ENCODE measurements around the gene PCID2. TPM values are rescaled to one million over a fixed set of nuclear protein-coding genes. Genes with fewer than 3 reads are reported as not detected.

Gene PCID2
- total RNA-seq, 1 donor from 2014 or later, result 36.0 TPM

DNA sequence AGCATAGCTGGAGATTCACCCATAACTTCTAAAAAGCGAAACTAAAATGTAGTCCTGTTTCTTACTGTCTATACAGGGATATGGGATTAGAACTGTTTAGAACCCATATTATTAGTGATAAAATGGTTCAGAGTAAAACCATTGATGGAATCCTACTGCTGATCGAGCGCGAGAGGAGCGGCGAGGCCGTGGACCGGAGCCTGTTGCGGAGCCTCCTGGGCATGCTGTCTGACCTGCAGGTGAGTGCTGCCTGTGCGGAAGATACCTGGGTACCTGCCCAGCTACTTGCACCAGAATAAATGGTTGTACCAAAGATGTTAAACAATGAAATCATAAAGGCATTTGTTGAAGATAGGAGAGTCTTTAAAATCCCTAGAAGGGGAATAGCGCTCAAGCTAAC lies 24.6 kb upstream of the PCID2 start:
- H3K27ac ChIP-seq (ENCODE audit: low read depth, low read length), result no peak overlapping the region
- H3K36me3 ChIP-seq (ENCODE audit: control insufficient read depth in 3 of 3, insufficient read depth in 3 of 3, low read length in 3 of 3), result peaks cover 46 to 63% (median 59%) of the 10 kb centered on the region in 3 donors
- H3K4me1 ChIP-seq (ENCODE audit: control insufficient read depth in 3 of 3, insufficient read depth in 3 of 3, low read length in 3 of 3), result no peaks in the 10 kb centered on the region
- H3K27me3 ChIP-seq (ENCODE audit: control insufficient read depth in 3 of 3, insufficient read depth in 3 of 3, low read length in 3 of 3), result no peaks in the 10 kb centered on the region
- H3K4me3 ChIP-seq (ENCODE audit: low read length in 3 of 3), result no peak overlapping the region
- no peaks in the 10 kb centered on the region for H3K9me3 ChIP-seq (ENCODE audit: control insufficient read depth in 3 of 3, low read length in 3 of 3)
- H3K9ac ChIP-seq (ENCODE audit: low read depth in 1 of 3, low read length in 3 of 3), result no peak overlapping the region

DNA sequence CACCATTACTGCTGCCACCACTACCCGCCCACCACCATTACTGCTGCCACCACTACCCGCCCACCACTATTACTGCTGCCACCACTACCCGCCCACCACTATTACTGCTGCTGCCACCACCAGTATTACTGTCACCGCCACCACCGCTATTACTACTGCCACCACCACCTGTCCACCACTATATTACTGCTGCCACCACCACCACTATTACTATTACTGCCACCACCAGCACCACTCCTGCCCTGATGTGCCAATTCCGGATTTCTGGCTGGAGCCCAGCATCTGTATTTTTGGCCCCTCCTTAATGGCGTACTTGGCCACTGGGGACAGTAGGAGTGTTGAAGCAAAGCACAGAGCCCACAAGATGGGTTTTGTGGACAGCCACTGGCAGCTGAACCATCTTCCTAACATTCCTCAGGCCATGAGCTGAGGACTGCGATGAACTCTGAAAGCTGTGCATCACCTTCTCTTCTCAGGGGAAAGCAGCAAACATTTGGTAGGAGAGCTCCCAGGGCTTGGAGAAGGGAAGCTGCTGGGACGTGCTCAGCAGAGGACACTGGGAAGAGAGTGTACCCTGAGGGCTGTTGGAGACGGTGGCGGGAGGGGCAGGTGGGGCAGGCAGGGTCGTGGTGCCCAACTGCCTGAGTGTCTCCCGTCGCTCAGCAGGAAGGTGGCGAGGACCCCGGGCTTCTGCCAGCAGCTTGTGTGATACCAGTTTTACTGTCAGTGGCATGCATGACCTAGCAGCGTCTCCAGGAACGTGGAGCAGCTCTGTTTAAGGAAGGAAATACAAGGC lies 23.9 kb upstream of the PCID2 start:
- H3K9me3 ChIP-seq (ENCODE audit: control insufficient read depth in 3 of 3, low read length in 3 of 3), result no peaks in the 10 kb centered on the region
- no peak overlapping the region for H3K9ac ChIP-seq (ENCODE audit: low read depth in 1 of 3, low read length in 3 of 3)
- peaks cover 50 to 64% (median 60%) of the 10 kb centered on the region in 3 donors for H3K36me3 ChIP-seq (ENCODE audit: control insufficient read depth in 3 of 3, insufficient read depth in 3 of 3, low read length in 3 of 3)
- H3K4me1 ChIP-seq (ENCODE audit: control insufficient read depth in 3 of 3, insufficient read depth in 3 of 3, low read length in 3 of 3), result no peaks in the 10 kb centered on the region
- H3K27me3 ChIP-seq (ENCODE audit: control insufficient read depth in 3 of 3, insufficient read depth in 3 of 3, low read length in 3 of 3), result no peaks in the 10 kb centered on the region
- H3K4me3 ChIP-seq (ENCODE audit: low read length in 3 of 3), result no peak overlapping the region
- no peak overlapping the region for H3K27ac ChIP-seq (ENCODE audit: low read depth, low read length)

DNA sequence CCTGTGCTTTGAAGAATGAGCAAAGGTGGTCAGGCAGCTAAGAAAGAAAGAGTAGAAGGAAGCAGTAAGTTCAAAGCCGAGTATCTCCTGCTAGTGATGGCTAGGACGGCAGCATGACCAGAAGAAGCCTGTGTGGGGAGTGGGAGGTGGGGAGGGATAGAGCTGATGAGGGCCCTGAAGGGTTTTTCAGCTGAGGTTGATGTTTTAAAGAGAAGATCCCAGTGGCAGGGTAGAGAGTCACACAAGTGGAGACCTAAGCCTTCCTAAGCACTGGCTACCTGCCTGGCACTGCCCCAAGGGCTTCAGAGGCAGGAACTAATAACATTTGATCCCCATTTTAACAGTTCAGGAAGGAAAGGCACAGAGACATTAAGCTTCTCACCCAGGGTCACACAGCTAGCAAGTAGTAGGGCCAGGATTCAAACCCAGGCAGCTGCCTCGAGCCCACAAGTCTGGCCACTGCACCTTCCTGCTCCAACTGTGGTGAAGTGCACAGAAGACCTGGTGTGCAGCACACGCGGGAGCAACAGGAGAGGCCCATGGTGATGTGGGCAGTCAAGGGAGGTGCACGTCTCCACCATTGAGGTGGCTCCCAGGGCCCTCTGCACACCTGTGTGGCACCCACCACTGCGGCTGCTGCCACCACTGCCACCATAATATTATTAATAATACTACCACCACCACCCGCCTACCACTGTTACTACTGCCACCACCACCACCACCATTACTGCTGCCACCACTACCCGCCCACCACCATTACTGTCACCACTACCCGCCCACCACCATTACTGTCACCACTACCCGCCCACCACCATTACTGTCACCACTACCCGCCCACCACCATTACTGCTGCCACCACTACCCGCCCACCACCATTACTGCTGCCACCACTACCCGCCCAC lies 23.1 kb upstream of the PCID2 start:
- Histone ChIP-seq H3K9me3 (ENCODE audit: control insufficient read depth in 3 of 3, low read length in 3 of 3) (no peaks in the 10 kb centered on the region), H3K4me3 (ENCODE audit: low read length in 3 of 3) (no peak overlapping the region), H3K27ac (ENCODE audit: low read depth, low read length) (no peak overlapping the region), H3K27me3 (ENCODE audit: control insufficient read depth in 3 of 3, insufficient read depth in 3 of 3, low read length in 3 of 3) (no peaks in the 10 kb centered on the region), H3K4me1 (ENCODE audit: control insufficient read depth in 3 of 3, insufficient read depth in 3 of 3, low read length in 3 of 3) (no peaks in the 10 kb centered on the region), H3K36me3 (ENCODE audit: control insufficient read depth in 3 of 3, insufficient read depth in 3 of 3, low read length in 3 of 3) (peaks cover 51 to 66% (median 58%) of the 10 kb centered on the region in 3 donors), H3K9ac (ENCODE audit: low read depth in 1 of 3, low read length in 3 of 3) (no peak overlapping the region)

DNA sequence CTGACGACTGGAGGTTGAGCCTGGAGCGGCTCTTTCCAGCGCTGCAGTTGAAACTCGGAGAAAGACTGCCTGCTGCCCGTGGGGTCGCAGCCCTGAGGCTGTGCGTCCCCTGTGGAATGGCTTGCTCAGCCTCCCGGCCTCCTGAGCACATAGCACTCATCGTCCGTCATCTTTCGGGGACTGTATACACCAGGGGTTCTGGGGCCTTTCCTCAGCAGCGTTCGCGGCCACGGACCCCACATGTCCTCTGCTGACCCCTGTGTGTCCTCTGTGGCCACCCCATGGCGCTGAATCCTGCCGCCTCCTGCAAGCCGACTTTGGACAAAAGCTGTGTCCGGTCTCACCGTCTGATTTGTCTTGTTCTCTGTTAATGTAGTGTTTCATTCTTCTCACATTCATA lies 21.3 kb upstream of the PCID2 start:
- Histone ChIP-seq H3K4me1 (ENCODE audit: control insufficient read depth in 3 of 3, insufficient read depth in 3 of 3, low read length in 3 of 3) (no peaks in the 10 kb centered on the region), H3K9ac (ENCODE audit: low read depth in 1 of 3, low read length in 3 of 3) (no peak overlapping the region), H3K4me3 (ENCODE audit: low read length in 3 of 3) (no peak overlapping the region), H3K9me3 (ENCODE audit: control insufficient read depth in 3 of 3, low read length in 3 of 3) (no peaks in the 10 kb centered on the region), H3K27me3 (ENCODE audit: control insufficient read depth in 3 of 3, insufficient read depth in 3 of 3, low read length in 3 of 3) (no peaks in the 10 kb centered on the region), H3K27ac (ENCODE audit: low read depth, low read length) (no peak overlapping the region), H3K36me3 (ENCODE audit: control insufficient read depth in 3 of 3, insufficient read depth in 3 of 3, low read length in 3 of 3) (peaks cover 61 to 70% (median 61%) of the 10 kb centered on the region in 3 donors)

DNA sequence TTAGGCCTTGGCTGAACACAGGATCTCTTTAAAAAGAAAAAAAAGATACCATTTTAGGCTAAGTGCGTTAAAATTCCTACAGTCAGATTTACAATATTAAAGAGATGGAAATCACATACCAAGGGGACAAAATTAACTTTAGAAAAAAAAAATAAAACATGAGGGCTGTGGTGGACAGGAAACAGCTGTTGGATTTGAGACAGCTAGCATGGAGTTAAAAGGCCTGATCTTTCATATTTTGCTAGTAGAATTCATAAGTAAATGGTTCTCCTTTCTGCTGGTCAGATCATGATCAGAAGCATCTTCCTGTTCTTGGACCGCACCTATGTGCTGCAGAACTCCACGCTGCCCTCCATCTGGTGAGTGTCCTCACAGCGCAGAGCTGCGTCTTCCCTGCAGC lies 20.7 kb upstream of the PCID2 start:
- no peak overlapping the region for H3K9ac ChIP-seq (ENCODE audit: low read depth in 1 of 3, low read length in 3 of 3)
- peaks cover 58 to 71% (median 61%) of the 10 kb centered on the region in 3 donors for H3K36me3 ChIP-seq (ENCODE audit: control insufficient read depth in 3 of 3, insufficient read depth in 3 of 3, low read length in 3 of 3)
- H3K27ac ChIP-seq (ENCODE audit: low read depth, low read length), result no peak overlapping the region
- H3K27me3 ChIP-seq (ENCODE audit: control insufficient read depth in 3 of 3, insufficient read depth in 3 of 3, low read length in 3 of 3), result no peaks in the 10 kb centered on the region
- no peaks in the 10 kb centered on the region for H3K4me1 ChIP-seq (ENCODE audit: control insufficient read depth in 3 of 3, insufficient read depth in 3 of 3, low read length in 3 of 3)
- no peak overlapping the region for H3K4me3 ChIP-seq (ENCODE audit: low read length in 3 of 3)
- no peaks in the 10 kb centered on the region for H3K9me3 ChIP-seq (ENCODE audit: control insufficient read depth in 3 of 3, low read length in 3 of 3)

DNA sequence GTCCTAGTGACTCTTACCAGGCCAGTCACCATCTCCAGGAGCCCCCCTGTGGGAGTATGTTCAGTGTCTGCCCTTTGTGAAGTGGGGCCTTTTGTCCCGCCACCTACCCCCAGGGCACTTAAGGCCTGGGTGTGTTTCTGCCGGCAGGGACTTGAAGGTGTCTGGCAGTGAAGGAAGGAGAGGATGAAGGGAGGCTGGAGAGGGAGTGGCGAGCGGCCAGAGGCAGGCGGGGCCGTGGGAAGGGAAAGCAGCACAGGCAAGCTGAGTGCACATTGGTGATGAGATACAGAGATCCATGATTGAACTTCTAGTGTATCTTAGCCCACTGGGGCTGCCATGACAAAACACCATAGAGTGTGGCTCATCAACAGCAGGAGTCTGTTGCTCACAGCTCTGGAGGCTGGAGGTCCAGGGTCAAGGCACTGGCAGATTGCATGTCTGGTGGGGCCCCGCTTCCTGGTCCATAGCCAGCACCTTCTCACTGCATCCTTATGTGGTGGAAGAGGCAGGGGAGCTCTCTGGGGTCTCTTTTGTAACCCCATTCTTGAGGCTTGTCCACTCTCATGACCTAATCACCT lies 18.5 kb upstream of the PCID2 start:
- H3K9ac ChIP-seq (ENCODE audit: low read depth in 1 of 3, low read length in 3 of 3), result no peak overlapping the region
- no peak overlapping the region for H3K27ac ChIP-seq (ENCODE audit: low read depth, low read length)
- H3K4me3 ChIP-seq (ENCODE audit: low read length in 3 of 3), result no peak overlapping the region
- peaks cover 0 to under 1% (median 0%) of the 10 kb centered on the region in 3 donors for H3K4me1 ChIP-seq (ENCODE audit: control insufficient read depth in 3 of 3, insufficient read depth in 3 of 3, low read length in 3 of 3)
- H3K9me3 ChIP-seq (ENCODE audit: control insufficient read depth in 3 of 3, low read length in 3 of 3), result no peaks in the 10 kb centered on the region
- H3K36me3 ChIP-seq (ENCODE audit: control insufficient read depth in 3 of 3, insufficient read depth in 3 of 3, low read length in 3 of 3), result peaks cover 55 to 77% (median 62%) of the 10 kb centered on the region in 3 donors
- H3K27me3 ChIP-seq (ENCODE audit: control insufficient read depth in 3 of 3, insufficient read depth in 3 of 3, low read length in 3 of 3), result no peaks in the 10 kb centered on the region

DNA sequence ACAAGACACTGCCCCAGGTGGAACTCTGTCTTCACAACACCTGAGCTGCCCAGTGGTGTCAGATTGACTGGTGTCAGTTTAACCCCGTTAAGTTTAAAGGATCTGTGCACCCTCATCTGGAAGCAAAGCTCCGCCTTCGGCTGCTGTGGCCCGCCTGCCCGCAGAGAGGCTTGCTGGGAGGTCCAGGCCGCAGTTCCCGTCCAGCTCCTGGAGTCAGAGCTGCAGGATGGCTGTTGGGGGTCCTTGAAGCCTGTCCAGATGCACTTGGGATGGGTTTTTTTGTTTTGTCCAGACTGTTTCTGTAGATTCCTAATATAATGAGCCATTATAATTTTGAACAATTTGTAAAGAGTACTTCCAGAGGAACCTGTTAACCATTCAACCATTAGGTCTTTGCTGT lies 17.0 kb upstream of the PCID2 start:
- no peak overlapping the region for H3K27ac ChIP-seq (ENCODE audit: low read depth, low read length)
- H3K9ac ChIP-seq (ENCODE audit: low read depth in 1 of 3, low read length in 3 of 3), result no peak overlapping the region
- H3K9me3 ChIP-seq (ENCODE audit: control insufficient read depth in 3 of 3, low read length in 3 of 3), result no peaks in the 10 kb centered on the region
- H3K4me3 ChIP-seq (ENCODE audit: low read length in 3 of 3), result no peak overlapping the region
- peaks cover 51 to 79% (median 71%) of the 10 kb centered on the region in 3 donors for H3K36me3 ChIP-seq (ENCODE audit: control insufficient read depth in 3 of 3, insufficient read depth in 3 of 3, low read length in 3 of 3)
- peaks cover 0 to 3% (median under 1%) of the 10 kb centered on the region in 3 donors for H3K4me1 ChIP-seq (ENCODE audit: control insufficient read depth in 3 of 3, insufficient read depth in 3 of 3, low read length in 3 of 3)
- no peaks in the 10 kb centered on the region for H3K27me3 ChIP-seq (ENCODE audit: control insufficient read depth in 3 of 3, insufficient read depth in 3 of 3, low read length in 3 of 3)

DNA sequence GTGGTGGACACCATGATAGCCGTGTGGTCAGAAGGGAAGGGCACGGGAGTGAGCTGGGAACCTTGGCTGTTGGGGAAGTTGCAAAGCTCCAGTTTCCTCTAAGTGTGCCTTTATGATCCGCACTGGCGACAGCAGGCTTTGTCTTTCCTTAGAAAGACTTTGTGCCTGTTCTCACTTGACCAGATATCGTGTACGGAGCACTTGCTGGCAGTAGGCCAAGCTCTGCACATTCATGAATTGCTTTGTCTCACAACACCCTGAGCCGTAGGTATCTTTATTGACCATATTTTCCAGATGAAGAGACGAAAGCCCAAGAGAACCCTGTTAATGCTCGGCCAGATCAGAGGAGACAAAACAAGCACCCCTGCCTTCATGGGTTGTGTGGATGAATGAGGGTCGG lies 16.0 kb upstream of the PCID2 start:
- no peak overlapping the region for H3K27ac ChIP-seq (ENCODE audit: low read depth, low read length)
- no peaks in the 10 kb centered on the region for H3K9me3 ChIP-seq (ENCODE audit: control insufficient read depth in 3 of 3, low read length in 3 of 3)
- no peaks in the 10 kb centered on the region for H3K27me3 ChIP-seq (ENCODE audit: control insufficient read depth in 3 of 3, insufficient read depth in 3 of 3, low read length in 3 of 3)
- H3K36me3 ChIP-seq (ENCODE audit: control insufficient read depth in 3 of 3, insufficient read depth in 3 of 3, low read length in 3 of 3), result peaks cover 52 to 76% (median 71%) of the 10 kb centered on the region in 3 donors
- no peak overlapping the region for H3K4me3 ChIP-seq (ENCODE audit: low read length in 3 of 3)
- no peak overlapping the region for H3K9ac ChIP-seq (ENCODE audit: low read depth in 1 of 3, low read length in 3 of 3)
- H3K4me1 ChIP-seq (ENCODE audit: control insufficient read depth in 3 of 3, insufficient read depth in 3 of 3, low read length in 3 of 3), result peaks cover 7 to 11% (median 7%) of the 10 kb centered on the region in 3 donors

DNA sequence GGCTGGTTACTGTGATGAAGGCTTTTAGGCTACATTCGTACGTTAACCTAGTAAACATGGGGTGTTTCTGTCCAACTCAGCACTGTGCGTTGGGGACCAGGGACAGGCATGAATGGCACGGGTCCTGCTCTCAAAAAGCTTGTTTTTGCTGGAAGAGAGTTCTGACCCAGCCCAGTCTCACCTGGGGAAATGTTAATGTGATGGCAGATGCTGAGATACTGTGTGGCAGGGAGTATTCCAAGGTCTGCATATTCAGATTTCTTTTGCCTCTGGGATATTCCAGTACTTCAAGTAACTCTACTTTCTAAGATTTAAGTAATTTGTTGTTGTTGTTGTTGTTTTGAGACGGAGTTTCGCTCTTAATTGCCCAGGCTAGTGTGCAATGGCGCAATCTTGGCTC lies 14.6 kb upstream of the PCID2 start:
- Histone ChIP-seq H3K9me3 (ENCODE audit: control insufficient read depth in 3 of 3, low read length in 3 of 3) (no peaks in the 10 kb centered on the region), H3K27ac (ENCODE audit: low read depth, low read length) (no peak overlapping the region), H3K9ac (ENCODE audit: low read depth in 1 of 3, low read length in 3 of 3) (no peak overlapping the region), H3K36me3 (ENCODE audit: control insufficient read depth in 3 of 3, insufficient read depth in 3 of 3, low read length in 3 of 3) (peaks cover 46 to 71% (median 62%) of the 10 kb centered on the region in 3 donors), H3K27me3 (ENCODE audit: control insufficient read depth in 3 of 3, insufficient read depth in 3 of 3, low read length in 3 of 3) (no peaks in the 10 kb centered on the region), H3K4me1 (ENCODE audit: control insufficient read depth in 3 of 3, insufficient read depth in 3 of 3, low read length in 3 of 3) (peaks cover 15 to 21% (median 16%) of the 10 kb centered on the region in 3 donors), H3K4me3 (ENCODE audit: low read length in 3 of 3) (no peak overlapping the region)

All from skeletal muscle tissue (tissue), 4 donors.